Kasumi-1 (cell line): ENCODE data around the gene SLC26A2.
A peak's percentile ranks its signal among the peaks of the same experiment; 100 is the strongest.
"Not testable (repeated sequence)": the region's sequence is repeated elsewhere in the genome, so short reads cannot be mapped to it uniquely, and the experiment has no call there.

Source experiments
- DNase-seq, 2 experiments: peaks; one replicate each; lab custom pipeline; 2025; lab: John Stamatoyannopoulos, UW

Gene SLC26A2

GRCh38 chr5:150001660-150002486 is 41.3 kb downstream of the SLC26A2 start:
- DNase-seq, result peak; percentile 90 to 94

- DNase-seq, result no peak
Observed at GRCh38 chr5:150006318-150006717, 45.8 kb downstream of the SLC26A2 start.

- no peak for DNase-seq
Observed at GRCh38 chr5:150007050-150007449, 46.5 kb downstream of the SLC26A2 start.

- DNase-seq, result no peak
Observed at GRCh38 chr5:150009671-150010387, 49.3 kb downstream of the SLC26A2 start.

- no peak for DNase-seq
Observed at GRCh38 chr5:150013931-150014330, 53.4 kb downstream of the SLC26A2 start.

- no peak for DNase-seq
Observed at GRCh38 chr5:150014456-150014855, 53.9 kb downstream of the SLC26A2 start.

- no peak for DNase-seq
Observed at GRCh38 chr5:150015415-150015814, 54.9 kb downstream of the SLC26A2 start.

- no peak for DNase-seq
Observed at GRCh38 chr5:150016537-150016936, 56.0 kb downstream of the SLC26A2 start.

- DNase-seq, result no peak
Observed at GRCh38 chr5:150017226-150018005, 56.9 kb downstream of the SLC26A2 start.

- DNase-seq, result no peak
Observed at GRCh38 chr5:150020249-150020648, 59.7 kb downstream of the SLC26A2 start.

GRCh38 chr5:150021491-150022157 is 61.1 kb downstream of the SLC26A2 start:
- DNase-seq, result no peak

GRCh38 chr5:150022158-150022531 is 61.6 kb downstream of the SLC26A2 start:
- DNase-seq, result no peak

- DNase-seq, result no peak
Observed at GRCh38 chr5:150022681-150023080, 62.1 kb downstream of the SLC26A2 start.

GRCh38 chr5:150023136-150023535 is 62.6 kb downstream of the SLC26A2 start:
- DNase-seq, result no peak

GRCh38 chr5:150024346-150024984 is 63.9 kb downstream of the SLC26A2 start:
- DNase-seq, result peak; percentile 27 to 47

- no peak for DNase-seq
Observed at GRCh38 chr5:150026682-150027172, 66.2 kb downstream of the SLC26A2 start.

GRCh38 chr5:150028047-150028446 is 67.5 kb downstream of the SLC26A2 start:
- DNase-seq, result not testable (repeated sequence)

GRCh38 chr5:150033334-150033733 is 72.8 kb downstream of the SLC26A2 start:
- DNase-seq, result no peak

GRCh38 chr5:150034662-150035061 is 74.1 kb downstream of the SLC26A2 start:
- no peak for DNase-seq

- DNase-seq, result peak in 1 of 2 experiments; percentile 18
Observed at GRCh38 chr5:150035139-150035895, 74.8 kb downstream of the SLC26A2 start.
